UCSD-AML1 (cell line): ENCODE measurements around the gene KCNK7.
A peak's percentile ranks its signal among the peaks of the same experiment; 100 is the strongest.

Experiments used
- DNase-seq: peaks from one replicate; lab custom pipeline; 2025; ENCODE audit not compliant: unreplicated experiment; lab: John Stamatoyannopoulos, UW

Gene KCNK7

DNA sequence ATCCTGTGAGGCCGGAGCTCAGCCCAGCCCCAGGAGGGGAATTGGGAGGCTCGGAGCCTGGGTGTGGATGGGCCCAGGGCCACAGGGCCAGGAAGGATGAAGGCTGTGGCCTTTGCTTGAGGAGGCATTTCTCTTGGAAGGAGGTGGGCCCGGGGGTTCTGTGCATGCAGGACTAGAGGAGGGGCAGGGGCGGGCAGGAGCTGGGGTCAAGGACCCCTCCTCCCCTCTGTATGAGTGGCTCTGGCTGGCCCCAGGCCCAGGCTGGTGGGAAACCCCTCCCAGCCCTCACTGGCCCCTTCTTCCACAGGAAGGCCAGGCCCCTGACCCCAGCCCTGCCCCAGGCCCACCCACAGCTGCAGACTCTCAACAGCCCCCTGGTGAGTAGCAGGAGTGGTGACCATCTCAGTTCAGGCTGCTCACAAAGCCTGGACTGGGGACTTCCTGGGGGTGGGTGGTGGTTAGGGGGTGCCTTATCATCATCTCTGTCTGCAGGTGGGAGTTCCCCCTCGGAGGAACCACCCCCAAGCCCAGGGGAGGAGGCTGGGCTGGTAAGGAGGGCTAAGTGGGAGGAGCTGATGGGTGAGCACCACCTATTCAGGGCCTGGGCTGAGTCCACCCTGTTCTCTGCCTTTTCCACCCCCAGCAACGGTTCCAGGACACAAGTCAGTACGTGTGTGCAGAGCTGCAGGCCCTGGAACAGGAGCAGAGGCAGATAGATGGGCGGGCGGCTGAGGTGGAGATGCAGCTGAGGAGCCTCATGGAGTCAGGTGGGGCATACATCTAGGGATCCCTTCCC, 6.0 kb downstream of the KCNK7 start:
- no peak for DNase-seq

DNA sequence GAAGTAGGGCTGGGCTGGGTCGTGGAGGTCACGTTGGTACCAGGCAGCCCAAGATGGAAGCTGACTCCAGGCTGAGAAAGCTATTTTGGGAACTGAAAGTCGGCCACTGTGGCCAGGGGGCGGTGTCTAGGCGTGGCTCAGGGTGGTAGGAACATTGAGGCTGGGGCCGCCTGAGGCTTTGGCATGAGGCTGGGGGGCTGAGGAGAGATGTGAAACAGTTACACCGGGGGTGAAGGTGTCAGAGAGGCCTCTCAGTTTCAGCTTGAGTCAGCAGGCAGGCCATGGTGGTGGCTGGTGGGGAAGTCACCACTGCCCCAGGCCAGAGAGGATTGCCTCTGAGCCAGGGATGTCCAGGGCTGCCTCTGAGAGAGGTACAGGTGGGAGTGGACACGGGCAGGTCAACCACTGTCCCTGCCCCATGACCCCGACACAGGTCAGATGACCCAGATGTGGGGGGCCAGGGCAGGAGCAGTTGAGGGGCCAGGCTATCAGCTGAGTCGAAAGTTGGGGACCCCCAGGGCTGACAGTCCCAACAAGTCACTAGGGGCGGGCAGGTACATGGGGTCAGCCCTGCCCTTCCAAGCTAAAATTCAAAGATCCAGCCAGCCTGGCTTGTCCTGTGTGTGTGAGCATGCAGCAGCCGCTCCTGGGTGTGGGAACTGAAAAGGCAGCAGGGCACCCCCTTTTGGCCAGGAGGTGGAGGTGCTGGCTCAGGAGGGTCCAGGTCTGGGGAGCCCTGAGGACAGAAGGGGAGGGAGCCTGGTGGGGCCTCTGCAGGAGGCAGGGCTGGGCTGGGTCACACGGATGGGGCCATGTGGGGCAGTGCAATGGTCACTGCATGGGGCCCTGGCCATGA, 7.2 kb downstream of the KCNK7 start:
- DNase-seq = peak; percentile 62

DNA sequence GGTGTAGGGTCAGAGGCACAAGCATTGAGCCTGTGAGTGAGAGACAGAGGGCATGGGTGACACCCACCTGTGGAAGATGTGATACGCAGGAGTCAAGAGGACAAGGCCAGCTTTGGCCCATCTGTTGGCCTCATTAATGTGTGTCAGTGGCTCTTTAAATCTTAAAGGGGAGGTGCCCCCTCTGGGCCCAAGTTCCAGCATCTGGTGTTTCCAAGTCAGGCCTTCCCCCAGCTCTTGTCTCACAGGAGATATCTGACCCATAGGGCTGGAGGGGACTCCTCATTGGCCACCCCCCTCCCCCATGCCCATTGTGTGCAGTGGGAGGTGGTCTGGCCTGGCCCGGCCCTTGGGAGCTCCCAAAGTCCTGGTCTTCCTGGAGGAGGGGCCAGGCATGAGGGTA, 8.9 kb downstream of the KCNK7 start:
- no peak for DNase-seq

DNA sequence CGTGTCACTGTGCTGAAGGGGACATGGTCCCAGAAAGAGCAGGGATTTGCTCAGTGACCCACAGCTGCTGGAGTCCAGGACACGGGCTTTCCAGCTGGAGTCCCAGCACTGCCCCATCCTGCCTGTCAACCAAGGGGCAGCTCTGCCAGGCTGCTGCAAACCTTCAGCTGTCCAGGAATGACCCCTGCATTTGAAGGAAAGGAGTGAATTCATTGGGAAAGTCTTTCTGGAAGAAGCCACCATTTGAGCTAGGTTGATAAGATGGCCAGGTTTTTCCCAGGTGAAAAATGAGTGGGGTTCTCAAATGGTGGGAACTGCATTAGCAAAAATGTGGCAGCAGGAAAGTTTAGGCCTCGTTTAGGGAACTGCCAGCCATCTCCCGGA, 9.4 kb downstream of the KCNK7 start:
- DNase-seq = no peak

DNA sequence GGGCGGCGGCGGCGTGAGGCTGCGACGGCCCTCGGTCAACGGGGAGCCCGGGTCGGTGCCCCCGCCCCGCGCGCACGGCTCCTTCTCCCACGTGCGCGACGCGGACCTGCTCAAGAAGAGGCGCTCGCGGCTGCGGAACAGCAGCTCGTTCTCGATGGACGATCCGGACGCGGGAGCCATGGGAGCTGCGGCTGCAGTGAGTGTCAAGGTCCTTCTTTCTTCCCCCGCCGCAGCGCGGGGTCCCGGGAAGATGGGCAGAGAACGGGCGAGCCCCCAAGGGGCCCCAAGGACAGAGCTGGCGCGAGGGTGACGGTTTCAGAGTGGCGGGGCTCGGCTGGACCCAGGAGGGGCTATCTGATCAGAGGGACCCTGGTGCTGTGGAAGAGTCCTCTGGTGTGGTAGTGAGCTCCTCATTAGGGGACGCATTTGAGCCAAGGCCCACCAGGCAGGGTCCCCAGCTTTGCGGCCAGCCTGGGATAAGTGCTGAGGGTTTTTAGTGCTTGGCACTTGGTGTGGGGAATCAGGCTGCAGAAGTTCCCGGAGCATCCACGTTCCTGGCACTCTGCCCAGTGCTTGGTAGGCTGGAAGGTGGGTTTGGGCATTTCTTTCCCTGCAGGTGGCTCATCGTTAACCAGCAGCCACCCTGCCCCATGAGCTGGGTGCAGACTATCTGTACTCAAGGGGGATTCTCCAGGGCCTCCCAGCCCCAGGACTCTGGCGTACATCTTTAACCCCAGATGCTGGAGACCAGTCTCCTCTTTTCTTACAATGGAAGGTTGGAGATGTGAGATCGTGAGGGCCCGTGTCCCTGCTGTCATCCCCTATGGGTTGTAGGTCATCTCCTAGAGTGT, 10.0 kb downstream of the KCNK7 start:
- no peak for DNase-seq

DNA sequence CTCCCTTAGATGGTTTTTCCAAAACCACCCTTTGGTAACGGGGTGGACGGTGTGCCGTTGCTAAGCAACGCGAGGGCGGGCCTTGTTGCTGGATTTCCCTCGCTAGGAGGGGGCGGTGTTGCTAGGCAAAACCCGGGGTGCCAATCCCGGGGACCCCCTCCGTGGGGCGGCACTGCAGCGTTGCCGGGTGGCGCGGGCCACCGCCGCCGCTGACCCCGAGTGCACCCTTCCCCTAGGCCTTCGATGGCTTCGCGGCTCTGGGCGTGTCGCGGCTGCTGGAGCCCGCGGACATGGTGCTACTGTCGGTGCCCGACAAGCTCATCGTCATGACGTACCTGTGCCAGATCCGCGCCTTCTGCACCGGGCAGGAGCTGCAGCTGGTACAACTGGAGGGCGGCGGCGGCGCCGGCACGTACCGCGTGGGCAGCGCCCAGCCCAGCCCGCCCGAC, 10.9 kb downstream of the KCNK7 start:
- no peak for DNase-seq

DNA sequence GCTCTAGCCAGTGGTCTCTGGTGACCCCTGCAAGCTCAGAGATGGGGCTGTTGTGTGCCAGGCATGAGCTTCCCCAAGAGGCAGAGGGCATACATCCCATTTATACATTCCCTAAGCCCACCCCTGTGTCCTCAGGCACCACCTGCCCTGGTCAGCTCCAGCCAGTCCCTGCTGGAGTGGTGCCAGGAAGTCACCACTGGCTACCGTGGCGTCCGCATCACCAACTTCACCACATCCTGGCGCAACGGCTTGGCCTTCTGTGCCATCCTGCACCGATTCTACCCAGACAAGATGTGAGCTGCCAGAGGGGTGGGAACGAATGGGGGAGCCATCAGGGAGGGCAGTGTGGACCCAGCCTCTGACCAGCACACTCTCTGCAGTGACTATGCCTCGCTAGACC, 11.5 kb downstream of the KCNK7 start:
- no peak for DNase-seq

DNA sequence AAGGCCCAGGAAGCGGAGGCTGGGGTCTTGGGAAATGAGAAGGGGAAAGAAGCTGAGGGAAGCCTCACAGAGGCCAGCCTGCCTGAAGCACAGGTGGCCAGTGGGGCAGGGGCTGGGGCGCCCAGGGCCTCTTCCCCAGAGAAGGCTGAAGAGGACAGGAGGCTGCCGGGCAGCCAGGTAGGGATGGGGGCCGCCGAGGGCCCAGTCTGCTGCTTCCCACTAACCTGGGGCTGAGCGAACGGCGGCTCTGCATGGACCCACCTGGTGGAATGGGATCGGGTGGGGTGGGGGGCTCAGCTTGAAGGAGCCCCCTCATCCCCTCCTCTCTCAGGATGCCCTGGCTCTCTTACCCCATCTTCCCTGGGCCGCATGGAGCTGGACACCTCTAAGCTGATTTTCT, 12.0 kb downstream of the KCNK7 start:
- DNase-seq = no peak

DNA sequence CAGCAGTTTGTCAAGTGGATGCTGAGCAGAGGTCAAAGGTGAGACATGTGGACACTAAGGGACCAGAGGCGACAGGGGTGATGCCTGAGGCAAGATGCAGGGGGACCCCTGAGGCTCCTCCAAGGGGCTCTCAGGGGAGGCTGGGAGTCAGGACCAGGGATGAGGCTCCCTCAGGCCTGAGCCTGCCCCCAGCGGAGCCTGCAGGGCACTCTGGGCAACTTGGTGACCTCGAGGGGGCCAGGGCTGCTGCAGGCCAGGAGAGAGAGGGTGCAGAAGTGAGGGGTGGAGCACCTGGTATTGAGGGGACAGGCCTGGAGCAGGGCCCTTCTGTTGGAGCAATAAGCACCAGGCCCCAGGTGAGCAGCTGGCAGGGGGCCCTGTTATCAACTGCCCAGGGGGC, 13.7 kb downstream of the KCNK7 start:
- DNase-seq = no peak

DNA sequence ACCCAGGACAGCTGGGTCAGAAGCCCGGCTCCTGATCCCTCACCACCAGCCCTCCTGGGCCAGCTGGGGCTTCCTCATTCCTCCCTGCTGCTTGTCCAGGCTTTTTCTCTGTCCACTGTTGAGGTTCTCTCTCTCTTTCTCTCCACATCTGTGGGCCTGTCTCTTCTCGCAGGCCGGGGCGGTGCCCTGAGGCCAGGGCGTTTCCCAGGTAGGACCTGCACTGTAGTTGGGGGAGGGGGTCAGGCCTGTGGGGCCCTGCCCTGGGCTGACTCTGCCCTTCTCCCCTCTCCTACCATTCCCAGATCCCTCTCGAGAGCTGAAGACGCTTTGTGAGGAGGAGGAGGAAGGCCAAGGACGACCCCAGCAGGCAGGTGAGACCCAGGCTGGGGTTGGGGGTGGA, 14.8 kb downstream of the KCNK7 start:
- no peak for DNase-seq

DNA sequence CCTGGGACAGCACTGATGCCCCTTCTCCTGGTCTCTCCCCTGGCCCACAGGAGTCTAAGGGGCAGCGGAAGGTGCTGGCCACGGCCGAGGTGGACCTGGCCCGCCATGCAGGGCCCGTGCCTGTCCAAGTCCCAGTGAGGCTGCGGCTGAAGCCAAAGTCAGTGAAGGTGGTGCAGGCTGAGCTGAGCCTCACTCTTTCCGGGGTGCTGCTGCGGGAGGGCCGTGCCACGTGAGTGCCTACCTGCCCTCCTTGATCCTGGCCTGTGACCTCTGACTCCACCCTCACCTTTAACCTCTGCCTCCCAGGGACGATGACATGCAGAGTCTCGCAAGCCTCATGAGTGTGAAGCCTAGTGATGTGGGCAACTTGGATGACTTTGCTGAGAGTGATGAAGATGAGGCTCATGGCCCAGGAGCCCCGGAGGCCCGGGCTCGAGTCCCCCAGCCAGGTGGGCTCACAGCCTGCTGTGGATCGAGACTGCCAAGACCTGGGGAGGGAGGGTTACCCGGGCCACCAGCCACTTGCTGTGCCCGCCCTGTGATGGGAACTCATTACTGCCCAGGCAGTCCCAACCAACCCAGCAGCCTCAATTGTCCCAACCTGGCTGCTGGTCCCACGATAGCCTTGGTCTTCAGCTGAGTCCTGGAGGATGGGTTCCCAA, 15.4 kb downstream of the KCNK7 start:
- no peak for DNase-seq

DNA sequence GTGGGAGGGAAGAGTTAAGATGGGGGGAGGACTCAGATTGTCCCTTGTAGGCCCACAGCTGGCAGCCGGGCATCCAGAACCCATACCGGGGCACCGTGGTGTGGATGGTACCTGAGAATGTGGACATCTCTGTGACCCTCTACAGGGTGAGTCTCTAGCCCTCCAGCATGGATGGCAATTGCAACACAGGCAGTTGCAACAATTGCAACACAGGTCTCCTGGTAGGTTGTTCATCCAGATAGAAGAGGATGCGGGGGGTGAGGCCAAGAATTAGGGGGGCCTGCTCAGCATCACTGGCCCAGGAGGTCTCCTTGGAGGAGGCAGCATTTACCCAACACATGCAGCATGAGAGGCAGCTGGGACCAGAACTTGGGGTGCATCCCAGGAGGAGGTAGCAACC, 16.3 kb downstream of the KCNK7 start:
- no peak for DNase-seq

DNA sequence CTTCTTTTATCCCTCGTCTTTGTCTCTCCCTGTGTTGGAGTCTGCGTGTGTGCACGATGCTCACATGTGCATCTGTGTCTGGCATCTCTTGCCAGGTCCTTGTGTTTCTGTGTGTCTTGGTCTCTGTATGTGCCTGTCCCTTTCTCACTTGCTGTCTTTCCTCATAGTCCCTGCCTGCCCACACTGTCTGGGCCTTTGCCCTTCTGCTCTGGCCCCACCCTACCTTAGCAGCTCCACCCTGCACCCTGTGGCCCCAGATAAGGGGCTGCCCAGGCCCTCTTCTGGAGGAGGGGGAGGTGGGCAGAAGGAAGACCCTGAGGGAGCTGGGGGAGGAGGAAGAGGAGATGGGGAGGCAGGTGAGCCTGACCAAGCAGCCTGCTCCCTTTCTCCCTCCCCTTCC, 16.9 kb downstream of the KCNK7 start:
- DNase-seq = no peak

DNA sequence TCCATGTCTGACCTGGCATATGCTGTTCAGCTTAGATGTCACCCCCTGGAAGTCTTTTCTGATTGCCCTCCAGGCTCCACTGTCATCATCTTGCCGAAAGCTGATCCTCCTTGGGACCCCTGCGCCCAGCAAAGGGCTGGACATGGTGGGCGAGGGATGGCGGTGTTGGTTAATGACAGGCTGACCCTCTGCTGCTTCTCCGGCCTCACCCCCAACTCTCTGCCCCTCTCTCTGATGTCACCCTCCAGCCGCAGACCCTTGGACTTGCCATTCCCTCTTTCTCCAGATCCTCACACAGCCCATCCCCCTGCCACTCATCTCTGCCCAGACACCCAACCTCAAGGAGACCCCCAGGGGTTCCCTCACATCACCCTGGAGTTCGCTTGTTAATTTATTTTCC, 17.5 kb downstream of the KCNK7 start:
- DNase-seq = no peak

DNA sequence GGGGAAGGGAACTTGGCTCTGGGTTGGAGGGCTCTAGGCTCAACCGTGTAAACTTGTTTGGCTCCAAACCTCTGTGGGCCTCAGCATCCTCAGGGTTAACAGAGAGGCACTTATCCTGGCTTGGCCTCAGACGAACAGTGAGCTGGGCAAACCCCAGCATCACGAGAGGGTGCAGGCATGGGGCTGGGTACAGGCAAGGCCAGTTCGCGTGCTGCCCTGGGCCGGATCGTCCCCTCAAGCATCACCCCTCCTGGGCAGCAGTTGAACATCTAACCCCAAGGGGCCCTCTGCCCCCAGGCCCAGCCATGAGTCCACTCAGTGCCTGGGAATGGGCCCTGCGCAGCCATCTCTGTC, 17.9 kb downstream of the KCNK7 start:
- DNase-seq = no peak

DNA sequence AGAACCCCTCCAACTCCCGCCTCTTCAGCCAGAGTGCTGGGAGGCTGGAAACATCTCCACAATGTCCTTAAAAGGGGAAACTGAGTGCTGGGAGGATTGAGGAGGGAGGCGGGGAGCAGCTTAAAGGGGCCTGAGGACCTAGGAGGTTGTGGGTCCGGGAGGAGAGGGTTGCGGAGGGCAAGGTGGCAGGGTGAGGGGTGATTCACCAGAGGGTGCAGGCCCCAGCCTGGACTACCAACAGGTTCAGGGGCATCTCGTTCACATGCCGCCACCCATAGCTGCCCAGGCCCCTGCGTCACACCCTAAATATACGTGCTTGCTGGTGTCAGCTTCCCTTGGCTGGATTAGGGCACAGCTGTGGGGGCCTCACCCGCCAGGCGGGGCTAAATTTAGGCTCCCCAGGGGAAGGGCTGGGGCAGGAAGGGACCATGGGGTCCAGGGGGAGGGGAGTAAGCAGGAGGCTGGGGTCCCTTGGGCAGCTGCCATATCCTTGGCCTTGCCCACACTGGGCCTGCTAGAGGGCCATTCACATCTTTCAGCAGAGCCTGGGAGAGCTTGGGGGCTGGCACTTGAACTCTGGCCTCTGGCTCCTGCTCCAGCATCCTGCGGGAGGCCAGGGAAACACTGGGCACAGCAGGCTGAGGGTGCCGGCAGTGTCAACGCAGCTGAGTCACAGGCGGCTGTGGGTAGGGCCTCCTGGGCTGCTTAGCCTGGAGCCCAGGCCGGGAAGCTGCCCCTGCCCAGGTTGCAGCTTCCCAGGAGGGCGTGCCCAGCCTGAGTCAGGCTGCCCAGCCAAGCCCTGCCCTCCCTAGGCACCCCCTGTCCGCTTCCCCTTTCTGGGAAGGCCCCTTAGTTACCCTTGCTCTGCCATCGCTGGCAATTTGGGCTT, 18.5 kb downstream of the KCNK7 start:
- peak; percentile 75 for DNase-seq

DNA sequence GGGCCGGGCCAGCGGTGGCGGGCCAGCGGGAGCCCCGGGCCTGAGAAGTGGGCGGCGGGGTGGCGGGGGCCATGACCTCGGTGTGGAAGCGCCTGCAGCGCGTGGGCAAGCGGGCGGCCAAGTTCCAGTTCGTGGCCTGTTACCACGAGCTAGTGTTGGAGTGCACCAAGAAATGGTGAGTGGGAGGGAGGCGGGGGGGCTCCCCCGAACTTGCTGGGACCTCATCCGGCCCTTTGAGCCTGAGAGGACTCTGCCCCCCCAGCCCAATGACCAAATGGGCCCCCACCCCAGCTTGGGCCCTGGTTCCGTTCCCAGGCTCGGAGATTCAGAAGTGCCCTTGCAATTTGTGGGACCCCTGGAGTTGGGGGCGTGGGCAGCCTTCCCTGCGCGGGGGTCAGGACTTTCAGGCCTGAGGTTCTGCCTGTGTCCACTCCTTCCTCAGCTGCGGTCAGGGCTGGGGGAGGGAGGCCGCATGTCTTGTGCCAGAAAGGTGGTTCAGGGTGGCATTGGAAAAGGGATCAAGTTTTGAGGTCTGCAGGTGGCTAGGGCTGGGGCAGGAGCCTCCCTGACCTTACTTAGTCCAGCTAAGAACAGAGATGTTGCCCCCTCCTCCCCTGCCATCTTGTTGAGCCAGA, 19.3 kb downstream of the KCNK7 start:
- DNase-seq = no peak

DNA sequence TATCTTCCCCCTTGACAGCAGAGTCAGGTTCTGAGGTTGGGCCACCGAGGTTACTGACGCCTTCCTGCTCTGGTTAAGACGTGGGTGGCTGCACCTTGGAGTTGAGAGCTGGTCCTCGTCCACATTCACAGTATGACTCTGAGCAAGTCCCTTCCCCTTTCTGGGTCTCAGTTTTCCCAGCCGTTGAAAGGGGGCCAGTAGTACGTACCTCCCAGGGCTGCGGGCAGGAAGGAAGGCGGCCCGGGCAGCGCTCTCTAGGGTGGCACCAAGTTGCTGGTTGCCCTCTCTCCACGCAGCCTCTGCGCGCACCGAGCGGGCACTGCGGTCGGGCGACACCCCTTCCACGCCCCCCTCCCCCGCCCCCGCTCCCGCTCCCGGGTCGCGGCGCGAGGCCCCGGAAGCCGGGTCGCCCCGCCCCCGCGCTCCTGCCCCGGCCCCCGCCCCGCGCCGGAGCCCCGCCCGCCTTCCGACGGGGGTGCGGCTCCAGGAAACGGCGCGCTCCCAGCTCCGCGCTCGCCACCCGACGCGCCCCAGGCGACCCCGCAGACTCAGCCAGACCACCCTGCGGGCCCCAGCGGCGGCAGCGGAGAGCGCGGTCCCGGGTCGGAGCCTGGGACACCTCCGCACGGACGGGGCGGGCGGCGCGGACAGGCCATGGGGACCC, 19.9 kb downstream of the KCNK7 start, which contains the start of gene EHBP1L1:
TSS of gene EHBP1L1 (plus strand) at position 486 of the 664 bp plus-strand sequence. CDS start 250 bp downstream, outside the sequence.
- DNase-seq = peak; percentile 85
